ACHN (cell line): ENCODE measurements around the gene HS6ST3.
A peak's percentile ranks its signal among the peaks of the same experiment; 100 is the strongest.

ENCODE experiments used
- DNase-seq: peaks from one replicate; pipeline ENCODE4 v3.0.0-alpha.2; 2015
- in situ Hi-C: cut with HindIII; loops from 2 replicates; pipeline ENCODE4 v1.10.0; 2017; ENCODE audit warnings: low sequenced_read_pairs, low pct_ligation_motif_present, low pct_unique_long_range_greater_than_20kb

Gene HS6ST3

DNA sequence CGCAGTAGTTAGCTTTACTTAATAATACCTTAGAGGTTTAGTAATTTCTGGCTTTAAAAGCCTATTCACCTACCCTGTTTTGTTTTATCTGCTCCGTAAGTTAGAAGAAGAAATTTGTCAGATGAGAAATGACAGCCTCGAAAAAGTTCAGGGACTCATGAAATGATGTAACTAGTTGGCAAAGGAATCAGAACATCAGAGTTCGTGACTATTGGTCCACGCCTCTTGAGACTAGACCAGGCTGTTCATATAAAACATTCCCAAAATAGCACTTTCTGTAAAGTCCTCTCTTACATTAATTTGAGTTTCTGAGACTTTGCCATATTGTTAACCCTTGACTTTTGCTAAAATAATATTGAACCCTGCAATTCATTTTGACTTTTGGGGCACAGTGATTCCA is 92.0 kb downstream of the HS6ST3 start:
- no peak for DNase-seq

DNA sequence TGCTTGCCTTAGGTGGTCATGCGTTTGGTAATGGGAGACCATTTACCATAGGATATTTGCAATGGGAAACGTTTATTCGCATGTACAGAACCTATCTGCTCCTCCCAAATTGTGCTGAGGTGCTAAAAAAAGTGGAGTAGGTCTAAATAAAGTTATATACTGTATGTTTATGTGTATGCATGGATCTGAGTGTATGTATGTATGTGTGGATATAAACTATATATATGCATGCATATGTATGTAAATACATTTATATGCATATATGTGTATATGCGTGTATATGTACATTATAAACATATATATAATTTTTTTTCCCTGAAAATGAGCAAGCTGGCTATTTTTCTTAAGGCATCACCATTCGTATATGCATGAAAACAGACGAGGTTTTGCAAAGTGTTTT is 95.9 kb downstream of the HS6ST3 start:
- in situ Hi-C loops: no loop called here
- no peak for DNase-seq

More for the DNA sequence above, 92.0 kb downstream of the HS6ST3 start:
- in situ Hi-C loops: no loop called here

DNA sequence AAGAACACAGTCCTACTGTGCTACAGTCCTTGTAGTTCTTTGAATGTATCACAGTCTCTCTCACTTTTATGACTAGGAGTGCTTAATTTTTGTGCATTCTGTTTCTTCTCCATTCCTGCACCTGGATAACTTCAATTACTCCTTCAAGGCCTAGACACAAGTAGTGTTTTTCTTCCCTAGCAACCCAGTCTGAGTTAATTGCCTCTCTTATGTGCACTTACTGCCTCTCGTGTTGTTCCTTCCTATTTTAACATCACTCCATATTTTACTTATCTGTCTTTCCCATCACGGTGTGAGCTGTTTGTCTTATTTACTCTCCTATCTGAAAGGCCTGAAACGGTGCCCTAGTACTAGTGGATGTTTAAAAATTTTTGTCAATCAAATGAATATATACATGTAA is 101.5 kb downstream of the HS6ST3 start:
- in situ Hi-C loops: no loop called here
- no peak for DNase-seq

DNA sequence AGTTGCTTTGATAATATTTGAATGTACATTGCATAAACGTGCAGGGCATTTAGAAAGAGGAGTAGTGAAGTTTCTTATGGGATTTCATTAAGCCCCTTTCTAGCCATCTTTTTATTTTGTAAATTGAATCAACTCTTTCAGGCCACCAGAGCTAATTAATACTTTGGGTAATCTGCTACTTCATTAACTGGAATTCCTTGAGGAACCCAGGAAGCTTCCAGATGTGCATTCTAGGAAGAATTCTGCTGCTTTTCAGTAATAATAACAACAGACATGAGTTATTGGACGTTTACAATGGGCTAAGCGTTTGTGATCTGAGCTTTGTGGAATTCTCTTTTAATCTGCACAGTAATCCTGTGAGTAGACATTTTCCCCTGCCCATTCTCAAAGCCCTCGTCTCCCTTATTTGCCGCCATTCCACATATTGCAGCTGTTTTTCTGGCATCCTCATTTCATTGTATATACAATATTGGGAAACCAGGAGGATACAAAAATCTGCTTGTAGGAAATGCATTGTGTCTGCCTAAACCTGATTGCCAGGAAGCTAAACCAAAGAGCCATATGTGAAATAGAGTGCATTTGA is 103.9 kb downstream of the HS6ST3 start:
- in situ Hi-C loops: no loop called here
- no peak for DNase-seq

DNA sequence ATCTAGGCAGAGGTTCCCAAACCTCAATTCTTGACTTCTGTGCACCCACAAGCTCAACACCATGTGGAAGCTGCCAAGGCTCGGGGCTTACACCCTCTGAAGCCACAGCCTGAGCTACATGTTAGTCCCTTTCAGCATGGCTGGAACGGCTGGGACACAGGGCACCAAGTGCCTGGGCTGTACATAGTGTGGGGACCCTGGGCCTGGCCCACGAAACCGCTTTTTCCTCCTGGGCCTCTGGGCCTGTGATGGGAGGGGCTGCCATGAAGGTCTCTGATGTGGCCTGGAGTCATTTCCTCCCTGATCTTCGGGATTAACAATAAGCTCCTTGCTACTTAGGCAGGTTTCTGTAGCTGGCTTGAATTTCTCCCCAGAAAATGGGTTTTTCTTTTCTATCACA is 108.1 kb downstream of the HS6ST3 start:
- in situ Hi-C loops: no loop called here
- no peak for DNase-seq

DNA sequence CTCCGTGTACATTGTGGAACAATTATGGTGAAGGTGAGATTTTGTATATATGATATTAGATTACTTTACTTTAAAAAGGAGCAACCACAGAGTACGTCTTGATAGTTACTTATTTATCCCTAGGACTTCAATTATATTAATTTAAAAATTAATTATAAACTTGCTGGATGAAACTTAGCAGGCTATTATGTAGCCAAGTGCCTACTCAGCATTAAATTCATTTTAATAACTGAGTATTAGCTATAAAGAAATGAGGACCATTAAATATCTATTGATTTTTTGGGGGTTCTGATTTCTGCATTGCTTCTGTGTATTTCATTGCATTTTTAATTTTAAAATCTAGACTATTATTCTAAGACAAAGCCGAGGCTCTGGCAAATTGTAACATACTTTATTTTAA is 109.4 kb downstream of the HS6ST3 start:
- no peak for DNase-seq
- in situ Hi-C loops: no loop called here

DNA sequence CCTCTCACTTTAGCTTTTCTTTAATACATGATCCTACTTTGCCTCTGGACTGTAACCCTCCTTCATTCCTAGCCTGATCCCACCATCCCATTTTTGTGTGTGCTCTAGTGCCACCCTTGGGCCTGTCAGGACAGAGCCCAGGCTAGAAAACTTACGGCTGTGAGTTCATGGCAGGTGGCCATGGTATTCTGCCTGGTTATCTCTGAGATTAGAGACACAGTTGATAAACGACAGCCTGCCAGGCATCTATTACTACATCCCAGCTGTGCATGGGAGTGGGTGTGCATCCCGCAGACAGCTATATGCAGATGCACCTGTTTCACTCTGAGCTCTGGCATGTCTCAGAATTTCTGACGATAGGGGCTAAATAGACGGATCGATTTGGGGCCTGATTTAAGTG is 110.9 kb downstream of the HS6ST3 start:
- in situ Hi-C loops: no loop called here
- no peak for DNase-seq

DNA sequence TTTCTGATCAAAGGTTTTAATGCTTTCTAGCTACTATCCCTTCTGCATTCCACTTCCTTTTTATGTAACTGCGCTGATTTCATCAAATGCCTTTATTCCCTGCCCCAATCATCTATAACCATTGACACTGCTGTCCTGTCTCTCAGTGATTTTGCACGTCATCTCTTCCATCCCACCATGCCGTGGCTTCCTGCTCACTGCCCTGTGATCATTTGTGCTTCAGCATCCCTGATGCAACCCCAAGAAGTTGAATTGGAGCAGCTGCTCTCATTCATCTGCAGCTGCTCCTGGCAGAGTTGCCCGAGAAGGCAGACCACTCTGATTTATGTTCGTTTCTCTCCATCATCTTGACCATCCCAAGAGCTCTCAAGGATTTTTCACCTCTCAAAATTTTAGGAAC is 112.4 kb downstream of the HS6ST3 start:
- no peak for DNase-seq

DNA sequence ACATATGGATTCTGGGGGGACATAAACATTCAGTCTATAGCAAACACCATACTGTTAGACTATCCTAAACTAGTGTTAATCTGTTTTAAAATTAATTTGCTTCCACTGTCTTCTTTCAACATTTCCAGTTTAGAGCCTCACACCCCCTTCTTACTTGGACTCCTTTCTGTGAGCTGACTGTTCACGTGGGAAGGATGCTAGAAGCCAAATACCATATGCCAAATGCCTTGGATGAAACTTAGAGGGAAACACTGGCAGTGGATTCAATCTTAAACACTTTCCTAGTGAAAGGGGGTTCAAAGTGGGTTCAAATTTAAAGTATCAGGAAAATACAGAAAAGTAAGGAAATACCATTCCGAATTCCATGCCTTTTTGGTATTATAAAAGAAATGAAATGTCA is 113.6 kb downstream of the HS6ST3 start:
- in situ Hi-C loops: no loop called here
- no peak for DNase-seq

More for the DNA sequence above, 112.4 kb downstream of the HS6ST3 start:
- in situ Hi-C loops: no loop called here

DNA sequence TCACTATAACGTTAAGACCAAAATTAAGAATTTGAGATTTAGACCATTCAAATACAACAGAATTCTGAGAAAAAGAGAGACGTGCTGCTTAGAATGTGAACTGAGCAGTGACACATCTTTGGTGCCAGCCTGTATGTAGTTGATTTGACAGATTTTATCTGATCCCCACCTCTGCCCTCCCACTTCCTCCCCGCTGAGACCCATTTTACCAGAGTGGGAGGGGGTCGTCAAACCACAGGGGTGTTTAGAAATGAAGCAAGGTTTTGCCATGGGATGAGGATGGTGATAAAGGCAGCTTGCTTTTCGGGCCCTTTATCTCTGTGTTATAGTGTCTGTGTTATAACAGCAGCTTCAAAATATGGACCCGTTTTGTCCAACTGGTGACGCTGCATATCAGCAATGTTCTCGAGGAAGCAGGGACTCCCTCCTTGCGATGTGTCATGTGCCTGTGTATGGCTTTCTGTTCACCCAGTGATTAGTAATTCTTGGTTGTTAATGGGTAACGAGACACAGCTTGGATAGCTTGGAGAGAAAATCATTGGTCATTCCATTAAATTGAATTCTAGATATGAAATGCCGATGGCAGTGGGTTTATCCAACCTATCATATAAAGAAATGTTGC is 125.0 kb downstream of the HS6ST3 start:
- DNase-seq: peak; percentile 87
- in situ Hi-C loops: no loop called here

GRCh38 chr13:96216543-96216942 is 126.6 kb downstream of the HS6ST3 start:
- no peak for DNase-seq
- in situ Hi-C loops: no loop called here

DNA sequence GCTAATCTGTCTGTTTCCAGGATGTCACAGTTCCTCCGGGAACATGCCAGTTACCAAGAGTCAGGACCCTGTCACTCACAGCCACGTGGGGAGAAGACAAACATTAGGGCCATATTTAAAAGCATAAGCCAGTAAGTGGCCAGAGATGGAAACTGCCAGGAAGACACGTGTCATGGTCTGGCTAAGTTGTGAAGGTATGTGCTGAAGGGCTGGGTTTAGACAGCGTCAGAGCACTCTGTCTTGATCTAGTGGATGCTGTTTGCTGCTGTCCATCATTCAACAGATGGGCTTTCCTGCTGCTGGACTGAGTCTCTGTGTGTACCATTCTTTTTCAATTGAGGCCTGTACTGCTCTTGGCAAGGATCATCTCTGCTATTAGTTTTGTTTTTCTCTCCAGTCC is 128.6 kb downstream of the HS6ST3 start:
- no peak for DNase-seq
- in situ Hi-C loops: no loop called here

- in situ Hi-C loops: no loop called here
- DNase-seq: no peak
Measured at GRCh38 chr13:96221471-96221870, 131.6 kb downstream of the HS6ST3 start.

- in situ Hi-C loops: no loop called here
- DNase-seq: no peak
Measured at GRCh38 chr13:96223231-96223630, 133.3 kb downstream of the HS6ST3 start.

DNA sequence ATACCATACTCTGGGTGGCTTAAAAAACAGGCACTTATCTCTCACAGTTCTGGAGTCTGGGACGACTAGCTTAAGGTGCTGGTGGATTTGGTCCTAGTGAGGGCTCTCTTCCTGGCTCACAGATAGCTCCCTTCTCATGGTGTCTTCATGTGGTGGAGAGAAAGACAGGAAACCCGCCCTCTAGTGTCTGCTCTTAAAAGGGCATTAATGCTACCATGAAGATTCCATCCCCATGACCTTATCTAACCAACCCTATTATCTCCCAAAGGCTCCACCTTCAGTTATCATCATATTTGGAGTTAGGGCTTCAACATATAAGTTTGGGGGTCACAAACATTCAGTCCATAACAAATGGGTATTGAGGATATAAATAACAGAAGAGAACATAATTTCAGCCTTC is 139.4 kb downstream of the HS6ST3 start:
- DNase-seq: peak; percentile 37
- in situ Hi-C loops: no loop called here

DNA sequence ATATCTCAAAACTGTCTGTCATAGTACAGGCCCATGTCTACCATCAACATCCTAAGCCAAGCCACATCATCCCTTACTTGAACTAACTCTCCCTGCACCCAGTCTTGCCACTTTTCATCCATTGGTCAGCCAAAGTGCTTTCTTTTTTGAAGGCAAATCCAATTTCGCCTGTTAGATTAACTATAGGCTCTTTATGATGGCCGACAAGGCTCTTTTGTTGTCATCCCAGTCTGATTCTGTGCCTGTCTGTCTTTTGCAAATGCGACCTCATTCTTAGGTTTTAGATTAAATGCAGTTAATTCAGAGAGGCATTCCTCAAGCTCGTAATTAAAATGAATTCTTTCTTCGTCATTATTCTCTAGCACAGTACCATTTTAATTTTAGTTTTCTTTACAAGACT is 148.3 kb downstream of the HS6ST3 start:
- DNase-seq: no peak
- in situ Hi-C loops: no loop called here

DNA sequence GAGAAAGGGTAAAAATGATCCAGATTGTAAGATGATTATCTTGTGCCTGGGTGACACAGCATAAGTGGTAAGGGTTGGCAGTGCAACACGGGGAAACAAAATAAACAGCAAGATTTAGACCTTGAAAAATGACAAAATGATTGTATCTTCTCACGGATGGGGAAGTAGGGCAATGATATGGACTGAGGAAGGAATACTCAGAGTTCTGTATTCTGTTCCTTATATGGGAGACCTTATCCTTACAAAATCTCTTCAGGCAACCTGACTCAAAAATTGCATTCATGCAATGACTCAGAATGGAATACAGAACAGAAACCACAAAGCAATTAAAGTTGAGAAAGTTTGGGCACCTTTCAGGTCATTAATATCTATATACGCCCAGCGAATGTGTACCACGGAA is 149.0 kb downstream of the HS6ST3 start:
- in situ Hi-C loops: no loop called here
- DNase-seq: no peak

DNA sequence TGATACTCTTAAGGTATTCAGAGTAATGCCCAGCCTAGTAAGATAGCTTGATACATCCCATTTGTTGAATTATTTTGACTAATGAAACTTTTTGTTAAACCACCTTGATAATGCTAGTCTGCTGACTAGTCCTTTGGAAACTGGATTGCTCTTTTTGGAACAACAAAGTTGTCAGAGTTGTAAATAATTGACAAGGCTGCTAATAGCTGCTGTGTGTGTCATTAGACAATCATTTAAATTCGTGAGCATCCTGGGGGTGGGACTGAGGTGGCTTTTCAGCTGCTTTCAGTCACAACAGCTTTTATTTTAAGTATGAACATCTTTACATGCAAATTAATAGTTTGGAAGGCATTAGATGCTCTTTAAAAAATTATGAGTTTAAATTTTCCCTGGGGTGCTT is 153.5 kb downstream of the HS6ST3 start:
- no peak for DNase-seq
- in situ Hi-C loops: no loop called here

DNA sequence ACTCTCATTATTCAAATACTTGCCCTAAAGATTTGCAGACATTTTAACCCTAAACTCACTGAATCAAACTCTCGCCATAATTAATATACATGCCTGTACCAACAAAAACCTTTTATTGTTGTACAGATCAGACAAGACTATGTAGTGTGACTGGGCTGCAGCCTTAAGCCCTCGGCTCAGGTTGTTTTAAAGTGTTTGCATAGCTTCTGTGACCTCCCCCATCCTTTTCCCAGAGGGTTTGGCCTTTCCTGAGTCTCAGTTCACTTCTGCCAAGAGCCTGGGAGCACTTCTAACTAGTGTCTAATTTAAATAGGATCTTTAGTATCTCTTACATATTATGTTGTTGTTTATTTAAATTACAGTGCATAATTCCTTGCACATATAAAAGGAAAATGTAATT is 158.2 kb downstream of the HS6ST3 start:
- in situ Hi-C loops: no loop called here
- DNase-seq: no peak

DNA sequence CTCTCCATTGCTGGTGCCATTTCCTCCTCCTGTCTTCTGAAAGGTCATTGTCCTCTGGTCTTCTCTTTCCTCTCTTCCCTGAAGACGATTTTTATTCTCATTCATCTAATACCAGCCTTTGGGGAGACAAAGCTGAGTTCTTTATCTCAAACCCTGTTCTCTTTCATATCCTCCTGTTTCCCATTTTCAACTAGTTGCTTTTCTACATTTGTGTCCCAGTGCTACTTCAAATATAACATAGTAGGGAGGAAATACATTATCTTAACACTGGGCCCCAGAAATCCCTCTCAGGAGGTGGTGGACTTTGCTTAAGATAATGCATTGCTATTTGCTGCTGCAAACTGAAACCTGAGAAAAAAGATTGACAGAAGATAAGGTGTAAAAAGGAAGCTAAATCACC is 159.1 kb downstream of the HS6ST3 start:
- no peak for DNase-seq
- in situ Hi-C loops: no loop called here

DNA sequence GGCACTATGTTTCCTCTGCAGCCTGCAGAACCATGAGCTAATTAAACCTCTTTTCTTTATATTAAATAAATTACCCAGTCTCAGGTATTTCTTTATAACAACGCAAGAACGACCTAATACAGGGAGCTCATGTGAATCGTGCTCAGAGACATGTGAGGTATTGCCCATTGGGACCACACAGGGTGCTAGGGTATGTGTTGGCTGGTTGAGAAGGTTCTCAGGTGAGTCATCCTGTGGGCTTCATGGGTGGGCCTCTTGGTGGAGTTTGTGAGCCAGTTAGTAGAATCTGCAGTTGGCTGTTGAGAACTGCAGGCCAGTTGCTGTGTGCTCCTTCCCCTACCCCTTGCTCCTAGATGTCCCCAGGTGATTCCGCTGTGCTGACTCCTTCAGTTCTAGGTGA is 163.0 kb downstream of the HS6ST3 start:
- no peak for DNase-seq
- in situ Hi-C loops: no loop called here
